ENCODE data around the gene PLCB4.

PLCB4 gene

GRCh38 chr20:9374072-9374471, 305.2 kb downstream of the PLCB4 start:
- Histone ChIP-seq H3K36me3 (ENCODE audit: low read length) (no peaks in the 10 kb centered on the region), H3K27ac (ENCODE audit: low read depth, low read length) (no peak overlapping the region), H3K9me3 (ENCODE audit: insufficient read depth, low read length) (no peaks in the 10 kb centered on the region), H3K4me2 (ENCODE audit: low read depth, low read length, poor library complexity, severe bottlenecking) (no peak overlapping the region), H3K9ac (ENCODE audit: low read length) (no peak overlapping the region), H3K27me3 (ENCODE audit: low read length) (no peaks in the 10 kb centered on the region), H3K4me3 (ENCODE audit: insufficient read depth, low read length, poor library complexity, severe bottlenecking) (no peak overlapping the region), H3K9me2 (replicated peaks; ENCODE audit: insufficient read depth, low read length) (no peaks in the 10 kb centered on the region; the same call in 1 of the 2 replicates), H3K79me2 (ENCODE audit: insufficient read depth, low read length) (no peaks in the 10 kb centered on the region), H2AFZ (ENCODE audit: low read depth, low read length, severe bottlenecking) (no peak overlapping the region), H3F3A (ENCODE audit: insufficient read depth) (no peaks in the 10 kb centered on the region), H4K20me1 (ENCODE audit: low read depth, low read length) (no peaks in the 10 kb centered on the region)
- TF ChIP-seq, protein P1, sequence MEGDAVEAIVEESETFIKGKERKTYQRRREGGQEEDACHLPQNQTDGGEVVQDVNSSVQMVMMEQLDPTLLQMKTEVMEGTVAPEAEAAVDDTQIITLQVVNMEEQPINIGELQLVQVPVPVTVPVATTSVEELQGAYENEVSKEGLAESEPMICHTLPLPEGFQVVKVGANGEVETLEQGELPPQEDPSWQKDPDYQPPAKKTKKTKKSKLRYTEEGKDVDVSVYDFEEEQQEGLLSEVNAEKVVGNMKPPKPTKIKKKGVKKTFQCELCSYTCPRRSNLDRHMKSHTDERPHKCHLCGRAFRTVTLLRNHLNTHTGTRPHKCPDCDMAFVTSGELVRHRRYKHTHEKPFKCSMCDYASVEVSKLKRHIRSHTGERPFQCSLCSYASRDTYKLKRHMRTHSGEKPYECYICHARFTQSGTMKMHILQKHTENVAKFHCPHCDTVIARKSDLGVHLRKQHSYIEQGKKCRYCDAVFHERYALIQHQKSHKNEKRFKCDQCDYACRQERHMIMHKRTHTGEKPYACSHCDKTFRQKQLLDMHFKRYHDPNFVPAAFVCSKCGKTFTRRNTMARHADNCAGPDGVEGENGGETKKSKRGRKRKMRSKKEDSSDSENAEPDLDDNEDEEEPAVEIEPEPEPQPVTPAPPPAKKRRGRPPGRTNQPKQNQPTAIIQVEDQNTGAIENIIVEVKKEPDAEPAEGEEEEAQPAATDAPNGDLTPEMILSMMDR (IDR thresholded peaks at IDR 0.05; ENCODE audit: insufficient read depth, low read length, poor library complexity, severe bottlenecking): no peak
- no peak for TF ChIP-seq EZH2phosphoT487 (conservative IDR thresholded peaks at IDR 0.05; ENCODE audit: low read length)

GRCh38 chr20:9374480-9374879, 305.6 kb downstream of the PLCB4 start:
- TF ChIP-seq, protein P1 (IDR thresholded peaks at IDR 0.05; ENCODE audit: insufficient read depth, low read length, poor library complexity, severe bottlenecking): no peak
- no peak for TF ChIP-seq EZH2phosphoT487 (conservative IDR thresholded peaks at IDR 0.05; ENCODE audit: low read length)
- no peak overlapping the region for H3K9ac ChIP-seq (ENCODE audit: low read length)
- no peaks in the 10 kb centered on the region for H3K9me3 ChIP-seq (ENCODE audit: insufficient read depth, low read length)
- H3K4me2 ChIP-seq (ENCODE audit: low read depth, low read length, poor library complexity, severe bottlenecking): no peak overlapping the region
- H3K36me3 ChIP-seq (ENCODE audit: low read length): no peaks in the 10 kb centered on the region
- no peaks in the 10 kb centered on the region for H3K79me2 ChIP-seq (ENCODE audit: insufficient read depth, low read length)
- H2AFZ ChIP-seq (ENCODE audit: low read depth, low read length, severe bottlenecking): no peak overlapping the region
- H4K20me1 ChIP-seq (ENCODE audit: low read depth, low read length): no peaks in the 10 kb centered on the region
- H3K27ac ChIP-seq (ENCODE audit: low read depth, low read length): no peak overlapping the region
- H3K4me3 ChIP-seq (ENCODE audit: insufficient read depth, low read length, poor library complexity, severe bottlenecking): no peak overlapping the region
- H3K27me3 ChIP-seq (ENCODE audit: low read length): no peaks in the 10 kb centered on the region
- no peaks in the 10 kb centered on the region for H3F3A ChIP-seq (ENCODE audit: insufficient read depth)
- no peaks in the 10 kb centered on the region; the same call in 1 of the 2 replicates for H3K9me2 ChIP-seq (replicated peaks; ENCODE audit: insufficient read depth, low read length)

GRCh38 chr20:9375221-9375681, 306.4 kb downstream of the PLCB4 start:
- Histone ChIP-seq H3K79me2 (ENCODE audit: insufficient read depth, low read length) (no peaks in the 10 kb centered on the region), H4K20me1 (ENCODE audit: low read depth, low read length) (no peaks in the 10 kb centered on the region), H3K9me2 (replicated peaks; ENCODE audit: insufficient read depth, low read length) (no peaks in the 10 kb centered on the region; the same call in 1 of the 2 replicates), H3K9me3 (ENCODE audit: insufficient read depth, low read length) (no peaks in the 10 kb centered on the region), H3K27ac (ENCODE audit: low read depth, low read length) (no peak overlapping the region), H2AFZ (ENCODE audit: low read depth, low read length, severe bottlenecking) (no peak overlapping the region), H3K4me2 (ENCODE audit: low read depth, low read length, poor library complexity, severe bottlenecking) (no peak overlapping the region), H3K9ac (ENCODE audit: low read length) (no peak overlapping the region), H3K36me3 (ENCODE audit: low read length) (no peaks in the 10 kb centered on the region), H3K27me3 (ENCODE audit: low read length) (no peaks in the 10 kb centered on the region), H3F3A (ENCODE audit: insufficient read depth) (no peaks in the 10 kb centered on the region), H3K4me3 (ENCODE audit: insufficient read depth, low read length, poor library complexity, severe bottlenecking) (no peak overlapping the region)
- TF ChIP-seq EZH2phosphoT487 (conservative IDR thresholded peaks at IDR 0.05; ENCODE audit: low read length): no peak
- TF ChIP-seq, protein P1 (IDR thresholded peaks at IDR 0.05; ENCODE audit: insufficient read depth, low read length, poor library complexity, severe bottlenecking): no peak

Measured in SU-DHL-6 (cell line).